Parathyroid adenoma (tissue), 2 donors: ENCODE data around the gene EYA4.

ENCODE experiments used
- H2AFZ ChIP-seq: fragments of 300-600 bp; sonication (generic); one replicate; pipeline ENCODE4 v1.7.0; 2017; ENCODE audit warnings: antibody characterized with exemption, mild to moderate bottlenecking
- H3K27ac ChIP-seq: fragments of 300-600 bp; sonication (generic); one replicate; pipeline ENCODE4 v1.7.0; 2017
- H3K27me3 ChIP-seq: fragments of 300-600 bp; sonication (generic); one replicate; pipeline ENCODE4 v1.7.0; 2017; ENCODE audit warnings: low read length; ENCODE audit not compliant: control insufficient read depth, insufficient read depth
- H3K36me3 ChIP-seq: fragments of 300-600 bp; sonication (generic); one replicate; pipeline ENCODE4 v1.7.0; 2017; ENCODE audit warnings: low read length; ENCODE audit not compliant: control insufficient read depth, insufficient read depth
- H3K4me1 ChIP-seq: fragments of 300-600 bp; sonication (generic); one replicate; pipeline ENCODE4 v1.7.0; 2017; ENCODE audit warnings: control low read depth
- H3K4me2 ChIP-seq: fragments of 300-600 bp; sonication (generic); one replicate; pipeline ENCODE4 v1.7.0; 2017; ENCODE audit warnings: low read length
- H3K4me3 ChIP-seq: fragments of 300-600 bp; sonication (generic); one replicate; pipeline ENCODE4 v1.7.0; 2017; ENCODE audit warnings: low read depth, low read length
- H3K79me2 ChIP-seq: fragments of 300-600 bp; sonication (generic); one replicate; pipeline ENCODE4 v1.7.0; 2017; ENCODE audit warnings: control low read depth
- H3K9ac ChIP-seq: fragments of 300-600 bp; sonication (generic); one replicate; pipeline ENCODE4 v1.7.0; 2017; ENCODE audit warnings: mild to moderate bottlenecking
- H3K9me3 ChIP-seq: fragments of 300-600 bp; sonication (generic); one replicate; pipeline ENCODE4 v1.7.0; 2017; ENCODE audit warnings: low read length; ENCODE audit not compliant: control insufficient read depth
- CTCF ChIP-seq: fragments of 300-600 bp; sonication (generic); IDR thresholded peaks from one replicate; pipeline ENCODE4 v1.7.0; 2017; ENCODE audit warnings: antibody characterized with exemption, mild to moderate bottlenecking
- donor health status: primary hyperparathyroidism.

The EYA4 gene

GRCh38 chr6:133548423-133549159, 307.4 kb downstream of the EYA4 start:
- no peak overlapping the region for H3K9ac ChIP-seq
- H2AFZ ChIP-seq = no peak overlapping the region
- H3K36me3 ChIP-seq = no peaks in the 10 kb centered on the region
- no peaks in the 10 kb centered on the region for H3K79me2 ChIP-seq
- H3K4me3 ChIP-seq = no peak overlapping the region
- H3K27ac ChIP-seq = no peak overlapping the region
- no peaks in the 10 kb centered on the region for H3K27me3 ChIP-seq
- no peaks in the 10 kb centered on the region for H3K4me1 ChIP-seq
- TF ChIP-seq CTCF = no peak
- no peaks in the 10 kb centered on the region for H3K9me3 ChIP-seq
- H3K4me2 ChIP-seq = no peak overlapping the region

GRCh38 chr6:133549371-133549801, 308.2 kb downstream of the EYA4 start:
- Histone ChIP-seq H3K79me2 (no peaks in the 10 kb centered on the region), H3K4me3 (no peak overlapping the region), H3K4me1 (no peaks in the 10 kb centered on the region), H3K4me2 (no peak overlapping the region), H3K27me3 (no peaks in the 10 kb centered on the region), H3K9me3 (no peaks in the 10 kb centered on the region), H3K36me3 (no peaks in the 10 kb centered on the region), H3K27ac (no peak overlapping the region), H3K9ac (no peak overlapping the region), H2AFZ (no peak overlapping the region)
- no peak for TF ChIP-seq CTCF

- Histone ChIP-seq H3K4me3 (no peak overlapping the region), H3K36me3 (no peaks in the 10 kb centered on the region), H2AFZ (no peak overlapping the region), H3K9ac (no peak overlapping the region), H3K27me3 (no peaks in the 10 kb centered on the region), H3K4me1 (no peaks in the 10 kb centered on the region), H3K4me2 (no peak overlapping the region), H3K79me2 (no peaks in the 10 kb centered on the region), H3K9me3 (no peaks in the 10 kb centered on the region), H3K27ac (no peak overlapping the region)
- TF ChIP-seq CTCF = no peak
Measured at GRCh38 chr6:133550026-133550425, 308.9 kb downstream of the EYA4 start.

- TF ChIP-seq CTCF = no peak
- Histone ChIP-seq H3K4me2 (no peak overlapping the region), H3K9me3 (no peaks in the 10 kb centered on the region), H3K79me2 (no peaks in the 10 kb centered on the region), H3K4me1 (no peaks in the 10 kb centered on the region), H3K4me3 (no peak overlapping the region), H2AFZ (no peak overlapping the region), H3K9ac (no peak overlapping the region), H3K27ac (no peak overlapping the region), H3K27me3 (no peaks in the 10 kb centered on the region), H3K36me3 (no peaks in the 10 kb centered on the region)
Measured at GRCh38 chr6:133551436-133551835, 310.3 kb downstream of the EYA4 start.

- Histone ChIP-seq H3K4me1 (no peaks in the 10 kb centered on the region), H3K27ac (no peak overlapping the region), H3K4me3 (no peak overlapping the region), H2AFZ (peak overlapping the region; percentile 35), H3K9me3 (no peaks in the 10 kb centered on the region), H3K27me3 (no peaks in the 10 kb centered on the region), H3K9ac (no peak overlapping the region), H3K36me3 (no peaks in the 10 kb centered on the region), H3K4me2 (no peak overlapping the region), H3K79me2 (no peaks in the 10 kb centered on the region)
- TF ChIP-seq CTCF = no peak
Measured at GRCh38 chr6:133551847-133552341, 310.7 kb downstream of the EYA4 start.
